Skeletal muscle satellite cell (primary cell): Measurements from ENCODE around the gene GPR62.
A peak's percentile ranks its signal among the peaks of the same experiment; 100 is the strongest.

Source experiments
- H3K27me3 ChIP-seq: 2 replicates; pipeline ENCODE4 v1.7.0; 2013; ENCODE audit warnings: low read length; ENCODE audit not compliant: control insufficient read depth, insufficient read depth
- H3K36me3 ChIP-seq: 2 replicates; pipeline ENCODE4 v1.7.0; 2013; ENCODE audit warnings: mild to moderate bottlenecking, control low read depth, low read length; ENCODE audit not compliant: insufficient read depth
- H3K4me1 ChIP-seq: 2 replicates; pipeline ENCODE4 v1.7.0; 2013; ENCODE audit warnings: low read length; ENCODE audit not compliant: control insufficient read depth, insufficient read depth
- H3K4me2 ChIP-seq: 2 replicates; pipeline ENCODE4 v1.7.0; 2013; ENCODE audit warnings: mild to moderate bottlenecking, low read length
- H3K4me3 ChIP-seq: 2 replicates; pipeline ENCODE4 v1.7.0; 2013; ENCODE audit warnings: low read length
- H3K9ac ChIP-seq: 2 replicates; pipeline ENCODE4 v1.7.0; 2013; ENCODE audit warnings: mild to moderate bottlenecking, low read depth, low read length, moderate library complexity
- H3K9me3 ChIP-seq: replicated peaks from 2 replicates; pipeline ENCODE4 v1.7.0; 2013; ENCODE audit warnings: mild to moderate bottlenecking, control low read depth, low read length

Gene GPR62

DNA sequence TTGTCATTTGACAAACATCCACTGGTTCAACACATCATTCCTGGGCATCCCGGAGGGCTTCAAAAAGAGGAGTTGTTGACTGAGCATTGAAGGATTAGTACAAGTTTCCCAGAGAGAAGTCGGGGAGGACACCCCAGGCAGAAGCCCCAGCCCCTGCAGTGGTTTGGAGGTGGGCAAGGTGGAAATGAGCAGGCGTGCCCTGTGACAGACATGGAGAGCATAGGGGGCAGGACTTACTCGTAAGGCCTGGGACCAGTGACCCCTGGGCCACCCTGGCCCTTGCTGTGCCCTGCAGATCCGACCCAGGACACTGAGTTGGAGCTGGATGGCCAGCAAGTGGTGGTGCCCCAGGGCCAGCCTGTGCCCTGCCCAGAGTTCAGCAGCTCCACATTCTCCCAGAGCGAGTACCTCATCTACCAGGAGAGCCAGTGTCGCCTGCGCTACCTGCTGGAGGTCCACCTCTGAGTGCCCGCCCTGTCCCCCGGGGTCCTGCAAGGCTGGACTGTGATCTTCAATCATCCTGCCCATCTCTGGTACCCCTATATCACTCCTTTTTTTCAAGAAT is 7.1 kb upstream of the GPR62 start:
- Histone ChIP-seq H3K4me2 (no peak overlapping the region), H3K9ac (no peak overlapping the region), H3K36me3 (peaks cover 10% of the 10 kb centered on the region), H3K27me3 (no peaks in the 10 kb centered on the region), H3K4me1 (peaks cover 7% of the 10 kb centered on the region), H3K9me3 (no peaks in the 10 kb centered on the region), H3K4me3 (no peak overlapping the region)

DNA sequence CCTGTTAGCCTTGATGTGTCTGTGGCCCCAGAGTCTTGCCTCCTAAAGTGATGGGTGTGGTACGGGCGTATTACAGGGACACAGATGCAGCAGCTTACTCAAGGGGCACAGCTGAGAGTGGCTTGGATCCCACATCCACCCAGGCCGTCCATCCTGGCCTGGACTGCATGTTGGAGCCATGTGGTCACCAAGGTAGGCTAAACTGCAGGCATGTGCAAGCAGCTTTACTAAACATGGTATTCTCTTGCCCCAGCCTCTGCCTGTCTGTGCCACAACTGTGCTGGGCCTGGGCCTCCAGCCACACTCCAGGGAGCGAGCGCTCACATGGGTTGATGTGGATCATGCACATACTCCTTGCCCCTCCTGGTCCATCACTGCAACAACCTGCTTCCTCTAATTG is 6.1 kb upstream of the GPR62 start:
- Histone ChIP-seq H3K9ac (no peak overlapping the region), H3K27me3 (no peaks in the 10 kb centered on the region), H3K9me3 (no peaks in the 10 kb centered on the region), H3K36me3 (peaks cover 10% of the 10 kb centered on the region), H3K4me1 (peaks cover 8% of the 10 kb centered on the region), H3K4me3 (no peak overlapping the region), H3K4me2 (no peak overlapping the region)

- Histone ChIP-seq H3K36me3 (peaks cover 10% of the 10 kb centered on the region), H3K9ac (no peak overlapping the region), H3K9me3 (no peaks in the 10 kb centered on the region), H3K4me2 (no peak overlapping the region), H3K4me1 (peaks cover 17% of the 10 kb centered on the region), H3K4me3 (no peak overlapping the region), H3K27me3 (no peaks in the 10 kb centered on the region)
Measured at GRCh38 chr3:51950899-51951298, 4.3 kb upstream of the GPR62 start.

DNA sequence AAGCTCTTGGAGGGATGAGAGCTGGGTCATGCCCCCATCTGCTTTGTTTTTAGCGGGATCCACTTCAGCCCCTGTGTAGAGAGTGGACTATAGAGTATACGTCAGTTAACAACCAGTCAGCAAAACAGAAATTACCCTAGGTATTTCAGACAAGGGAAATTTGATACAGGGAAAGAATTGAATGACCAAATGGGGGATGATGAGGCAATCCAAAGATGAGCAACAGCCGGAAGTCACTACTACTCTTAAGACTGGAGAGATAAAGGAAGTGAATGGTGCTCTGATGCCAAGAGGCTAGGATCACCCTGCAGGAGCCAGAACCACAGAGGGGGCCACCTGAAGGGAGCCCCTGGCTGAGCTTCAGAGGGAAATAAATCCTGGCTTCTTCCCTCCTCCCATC is 1.7 kb upstream of the GPR62 start:
- Histone ChIP-seq H3K9me3 (no peaks in the 10 kb centered on the region), H3K9ac (no peak overlapping the region), H3K27me3 (no peaks in the 10 kb centered on the region), H3K4me1 (peaks cover 26% of the 10 kb centered on the region), H3K4me3 (no peak overlapping the region), H3K36me3 (peaks cover 27% of the 10 kb centered on the region), H3K4me2 (no peak overlapping the region)

DNA sequence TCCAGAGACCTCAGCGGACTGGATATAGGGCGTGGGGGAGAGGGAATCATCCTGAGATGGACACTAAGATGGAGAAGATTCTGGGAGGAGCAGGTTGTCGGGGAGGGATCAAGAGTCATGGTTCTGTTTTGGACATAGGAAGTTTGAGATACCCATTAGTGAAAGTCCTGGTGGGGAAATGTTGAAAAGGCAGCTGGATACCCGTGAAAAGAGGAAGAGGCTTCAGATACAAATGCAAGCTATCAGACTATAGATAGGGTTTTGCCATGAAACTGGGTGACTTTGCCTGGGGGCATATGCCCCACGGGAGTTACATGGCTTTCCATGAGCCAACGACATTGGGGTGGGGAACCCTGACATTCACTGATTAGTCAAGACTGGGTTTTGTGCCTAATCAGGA is 1.1 kb upstream of the GPR62 start:
- no peak overlapping the region for H3K4me3 ChIP-seq
- H3K9ac ChIP-seq, result no peak overlapping the region
- H3K4me1 ChIP-seq, result peaks cover 26% of the 10 kb centered on the region
- H3K27me3 ChIP-seq, result no peaks in the 10 kb centered on the region
- peaks cover 24% of the 10 kb centered on the region for H3K36me3 ChIP-seq
- H3K9me3 ChIP-seq, result no peaks in the 10 kb centered on the region
- no peak overlapping the region for H3K4me2 ChIP-seq

GRCh38 chr3:51954713-51955112 is 468 bp upstream of the GPR62 start:
- Histone ChIP-seq H3K4me3 (no peak overlapping the region), H3K36me3 (peaks cover 23% of the 10 kb centered on the region), H3K27me3 (no peaks in the 10 kb centered on the region), H3K9ac (no peak overlapping the region), H3K4me2 (no peak overlapping the region), H3K4me1 (peaks cover 26% of the 10 kb centered on the region), H3K9me3 (no peaks in the 10 kb centered on the region)

DNA sequence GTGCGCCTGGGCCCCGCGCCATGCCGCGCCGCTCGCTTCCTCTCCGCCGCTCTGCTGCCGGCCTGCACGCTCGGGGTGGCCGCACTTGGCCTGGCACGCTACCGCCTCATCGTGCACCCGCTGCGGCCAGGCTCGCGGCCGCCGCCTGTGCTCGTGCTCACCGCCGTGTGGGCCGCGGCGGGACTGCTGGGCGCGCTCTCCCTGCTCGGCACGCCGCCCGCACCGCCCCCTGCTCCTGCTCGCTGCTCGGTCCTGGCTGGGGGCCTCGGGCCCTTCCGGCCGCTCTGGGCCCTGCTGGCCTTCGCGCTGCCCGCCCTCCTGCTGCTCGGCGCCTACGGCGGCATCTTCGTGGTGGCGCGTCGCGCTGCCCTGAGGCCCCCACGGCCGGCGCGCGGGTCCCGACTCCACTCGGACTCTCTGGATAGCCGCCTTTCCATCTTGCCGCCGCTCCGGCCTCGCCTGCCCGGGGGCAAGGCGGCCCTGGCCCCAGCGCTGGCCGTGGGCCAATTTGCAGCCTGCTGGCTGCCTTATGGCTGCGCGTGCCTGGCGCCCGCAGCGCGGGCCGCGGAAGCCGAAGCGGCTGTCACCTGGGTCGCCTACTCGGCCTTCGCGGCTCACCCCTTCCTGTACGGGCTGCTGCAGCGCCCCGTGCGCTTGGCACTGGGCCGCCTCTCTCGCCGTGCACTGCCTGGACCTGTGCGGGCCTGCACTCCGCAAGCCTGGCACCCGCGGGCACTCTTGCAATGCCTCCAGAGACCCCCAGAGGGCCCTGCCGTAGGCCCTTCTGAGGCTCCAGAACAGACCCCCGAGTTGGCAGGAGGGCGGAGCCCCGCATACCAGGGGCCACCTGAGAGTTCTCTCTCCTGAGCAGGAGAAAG is 951 bp downstream of the GPR62 start:
- peak overlapping the region; percentile 22 for H3K9ac ChIP-seq
- peaks cover 28% of the 10 kb centered on the region for H3K36me3 ChIP-seq
- no peaks in the 10 kb centered on the region for H3K9me3 ChIP-seq
- peak overlapping the region; percentile 78 for H3K4me2 ChIP-seq
- H3K4me1 ChIP-seq, result peaks cover 26% of the 10 kb centered on the region
- H3K27me3 ChIP-seq, result no peaks in the 10 kb centered on the region
- H3K4me3 ChIP-seq, result peak overlapping the region; percentile 49

DNA sequence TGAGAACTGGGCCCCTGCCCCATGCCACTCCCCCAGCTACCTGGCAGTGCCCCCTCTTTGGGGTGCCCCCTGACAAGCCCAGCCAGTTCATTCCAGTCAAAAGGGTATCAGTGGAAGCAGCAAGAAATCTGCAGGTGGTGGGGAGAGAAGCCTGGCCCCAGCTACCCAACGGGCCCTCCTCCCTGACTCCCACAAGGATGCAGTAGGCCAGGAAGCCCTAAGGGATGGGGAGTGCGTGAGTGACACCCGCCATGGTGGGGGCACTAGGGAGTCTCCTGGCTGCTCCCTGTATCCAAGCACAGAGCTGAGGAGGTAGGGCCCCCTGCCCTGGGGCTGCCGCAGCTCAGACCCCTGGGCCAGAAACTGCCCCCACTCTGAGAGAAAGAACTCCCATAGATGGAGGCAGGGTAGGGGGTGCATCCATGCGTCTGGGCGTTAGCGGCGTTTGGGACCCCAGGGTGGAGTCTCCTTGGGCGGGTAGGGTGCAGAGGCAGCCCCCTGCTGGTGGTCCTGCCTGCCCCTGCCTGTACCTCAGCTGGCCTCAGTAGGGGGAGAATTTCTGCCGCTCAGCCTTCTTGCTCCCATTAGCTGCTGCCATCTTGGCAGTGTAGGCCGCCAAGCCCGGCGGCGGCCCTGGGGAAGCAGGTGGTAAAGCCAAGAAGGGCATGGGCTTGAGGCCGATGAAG is 2.5 kb downstream of the GPR62 start:
- H3K9me3 ChIP-seq, result no peaks in the 10 kb centered on the region
- no peak overlapping the region for H3K4me2 ChIP-seq
- H3K36me3 ChIP-seq, result peaks cover 33% of the 10 kb centered on the region
- H3K27me3 ChIP-seq, result no peaks in the 10 kb centered on the region
- peaks cover 26% of the 10 kb centered on the region for H3K4me1 ChIP-seq
- no peak overlapping the region for H3K9ac ChIP-seq
- no peak overlapping the region for H3K4me3 ChIP-seq

GRCh38 chr3:51958603-51959521 is 3.7 kb downstream of the GPR62 start:
- no peak overlapping the region for H3K4me3 ChIP-seq
- H3K36me3 ChIP-seq, result peaks cover 34% of the 10 kb centered on the region

GRCh38 chr3:51959651-51960050 is 4.5 kb downstream of the GPR62 start:
- Histone ChIP-seq H3K36me3 (peaks cover 34% of the 10 kb centered on the region), H3K9me3 (no peaks in the 10 kb centered on the region), H3K4me1 (peaks cover 30% of the 10 kb centered on the region), H3K27me3 (no peaks in the 10 kb centered on the region), H3K4me2 (no peak overlapping the region), H3K4me3 (no peak overlapping the region), H3K9ac (no peak overlapping the region)

More at GRCh38 chr3:51958603-51959521, 3.7 kb downstream of the GPR62 start:
- Histone ChIP-seq H3K9me3 (no peaks in the 10 kb centered on the region), H3K4me1 (peaks cover 22% of the 10 kb centered on the region), H3K27me3 (no peaks in the 10 kb centered on the region), H3K9ac (no peak overlapping the region), H3K4me2 (no peak overlapping the region)

- Histone ChIP-seq H3K36me3 (peaks cover 37% of the 10 kb centered on the region), H3K4me2 (no peak overlapping the region), H3K4me1 (peaks cover 34% of the 10 kb centered on the region), H3K9me3 (no peaks in the 10 kb centered on the region), H3K9ac (no peak overlapping the region), H3K27me3 (no peaks in the 10 kb centered on the region), H3K4me3 (no peak overlapping the region)
Measured at GRCh38 chr3:51960386-51960785, 5.2 kb downstream of the GPR62 start.
